H1 (cell line): ENCODE results near the gene FAM50B. TPM values are rescaled to one million over a fixed set of nuclear protein-coding genes. Genes with fewer than 3 reads are reported as not detected.
A peak's percentile ranks its signal among the peaks of the same experiment; 100 is the strongest.

Source experiments
- CTCF ChIA-PET: fragments of 300-600 bp; sonication (Branson Sonifier 250); formaldehyde crosslinking; loops from one replicate; lab custom pipeline; 2021; ENCODE audit not compliant: partially characterized antibody; lab: Charles Lee
- POLR2A ChIA-PET: fragments of 300-600 bp; sonication (Branson Sonifier 250); formaldehyde crosslinking; loops from one replicate; lab custom pipeline; 2021; ENCODE audit warnings: inconsistent platforms; ENCODE audit not compliant: partially characterized antibody; lab: Charles Lee
- DNase-seq, 2 experiments: peaks; one replicate each; pipeline versions ENCODE4 v3.0.0 to v3.0.0-alpha.2; 2010 to 2022; ENCODE audit warnings: low spot score in 2 of 2, low read depth in 1 of 2, mixed read lengths in 1 of 2
- FAIRE-seq: peaks from 2 replicates; lab custom pipeline; 2011; peaks lifted over from hg19 to GRCh38; lab: Jason Lieb, UNC
- H2AFZ ChIP-seq: 2 replicates; pipeline ENCODE4 v1.8.1; 2012; ENCODE audit warnings: low read length, inconsistent platforms
- H2AK5ac ChIP-seq: 2 replicates; pipeline ENCODE4 v1.6.1; 2013; ENCODE audit warnings: low read depth, low read length
- H2BK120ac ChIP-seq: replicated peaks from 2 replicates; pipeline ENCODE3; 2013; ENCODE audit warnings: low read depth, low read length, inconsistent platforms
- H2BK12ac ChIP-seq: 2 replicates; pipeline ENCODE4 v1.6.1; 2013; ENCODE audit warnings: low read depth, low read length
- H2BK15ac ChIP-seq: 2 replicates; pipeline ENCODE4 v1.6.1; 2013; ENCODE audit warnings: low read length
- H2BK20ac ChIP-seq: 2 replicates; pipeline ENCODE4 v1.6.1; 2013; ENCODE audit warnings: low read length
- H2BK5ac ChIP-seq: 2 replicates; pipeline ENCODE4 v1.6.1; 2013; ENCODE audit warnings: low read depth, low read length
- H3K14ac ChIP-seq: 2 replicates; pipeline ENCODE4 v1.6.1; 2013; ENCODE audit warnings: inconsistent platforms; ENCODE audit not compliant: insufficient read length
- H3K18ac ChIP-seq: 2 replicates; pipeline ENCODE4 v1.6.1; 2013; ENCODE audit warnings: low read length; ENCODE audit errors: extremely low read depth
- H3K23ac ChIP-seq: 2 replicates; pipeline ENCODE4 v1.6.1; 2013; ENCODE audit warnings: inconsistent platforms; ENCODE audit not compliant: insufficient read length
- H3K23me2 ChIP-seq: 2 replicates; pipeline ENCODE4 v1.6.1; 2013; ENCODE audit warnings: low read depth, low read length
- H3K27ac ChIP-seq: 2 replicates; pipeline ENCODE4 v1.6.1; 2011; ENCODE audit warnings: low read depth, low read length, inconsistent platforms
- H3K27me3 ChIP-seq, 4 experiments: replicated peaks in 1 of 4; 1 replicate in 1 of 4; 2 replicates in 3 of 4; pipeline versions ENCODE4 v1.6.1 to v1.8.1; 2011 to 2013; ENCODE audit warnings: low read length in 3 of 4, mild to moderate bottlenecking in 3 of 4, inconsistent platforms in 2 of 4, mixed read lengths in 2 of 4, moderate library complexity in 1 of 4; ENCODE audit not compliant: control insufficient read depth in 3 of 4, insufficient read depth in 3 of 4; ENCODE audit errors: extremely low read depth in 1 of 4
- H3K36me3 ChIP-seq, 4 experiments: 2 replicates each; pipeline versions ENCODE4 v1.6.1 to v1.8.1; 2011 to 2013; ENCODE audit warnings: mild to moderate bottlenecking in 4 of 4, low read length in 3 of 4, moderate library complexity in 2 of 4, control low read depth in 1 of 4, inconsistent platforms in 1 of 4; ENCODE audit not compliant: insufficient read depth in 4 of 4, control insufficient read depth in 2 of 4
- H3K4ac ChIP-seq: replicated peaks from 2 replicates; pipeline ENCODE3; 2013; ENCODE audit warnings: low read length, low read depth, mixed read lengths, inconsistent platforms; ENCODE audit not compliant: insufficient read length
- H3K4me1 ChIP-seq, 4 experiments: replicated peaks in 1 of 4; 1 replicate in 1 of 4; 2 replicates in 3 of 4; pipeline versions ENCODE4 v1.6.1 to v1.8.1; 2011 to 2013; ENCODE audit warnings: low read length in 3 of 4, inconsistent platforms in 2 of 4, mixed read lengths in 1 of 4; ENCODE audit not compliant: insufficient read depth in 4 of 4, control insufficient read depth in 3 of 4
- H3K4me2 ChIP-seq, 2 experiments: 2 replicates each; pipeline versions ENCODE4 v1.6.1 to v1.8.1; 2011 to 2013; ENCODE audit warnings: low read depth in 2 of 2, low read length in 2 of 2, control low read depth in 1 of 2, inconsistent platforms in 1 of 2, mild to moderate bottlenecking in 1 of 2; ENCODE audit not compliant: insufficient read depth in 1 of 2
- H3K4me3 ChIP-seq, 4 experiments: fragments of 200-600, 300-600 bp in 1 of 4; sonication (generic), shearing (Covaris generic), sonication (Bioruptor Twin) in 1 of 4; 2 replicates each; pipeline versions ENCODE4 v1.5.1 to v1.8.1; 2011 to 2016; ENCODE audit warnings: low read length in 4 of 4, low read depth in 3 of 4, control low read depth in 2 of 4, inconsistent platforms in 2 of 4, mild to moderate bottlenecking in 2 of 4, mixed read lengths in 1 of 4, moderate library complexity in 1 of 4; ENCODE audit not compliant: insufficient read depth in 2 of 4; ENCODE audit errors: extremely low read depth in 1 of 4
- H3K56ac ChIP-seq: replicated peaks from 2 replicates; pipeline ENCODE3; 2013; ENCODE audit warnings: low read depth, mild to moderate bottlenecking, mixed read lengths, low read length, inconsistent platforms; ENCODE audit not compliant: insufficient read length
- H3K79me1 ChIP-seq: 2 replicates; pipeline ENCODE4 v1.6.1; 2013; ENCODE audit warnings: low read depth, low read length, control low read depth
- H3K79me2 ChIP-seq, 2 experiments: 2 replicates each; pipeline versions ENCODE4 v1.6.1 to v1.8.1; 2012 to 2013; ENCODE audit warnings: low read length in 2 of 2, mild to moderate bottlenecking in 2 of 2, inconsistent platforms in 1 of 2; ENCODE audit not compliant: insufficient read depth in 2 of 2, control insufficient read depth in 1 of 2
- H3K9ac ChIP-seq, 4 experiments: replicated peaks in 1 of 4; 1 replicate in 1 of 4; 2 replicates in 3 of 4; pipeline versions ENCODE4 v1.6.1 to v1.8.1; 2011 to 2013; ENCODE audit warnings: low read depth in 3 of 4, low read length in 3 of 4, control low read depth in 2 of 4, mild to moderate bottlenecking in 2 of 4, moderate library complexity in 2 of 4, inconsistent platforms in 1 of 4; ENCODE audit errors: extremely low read depth in 1 of 4
- H3K9me3 ChIP-seq, 2 experiments: 2 replicates each; pipeline versions ENCODE4 v1.6.1 to v1.8.1; 2012 to 2013; ENCODE audit warnings: mild to moderate bottlenecking in 2 of 2, moderate library complexity in 2 of 2, control low read depth in 1 of 2, inconsistent platforms in 1 of 2, low read depth in 1 of 2, low read length in 1 of 2, mixed read lengths in 1 of 2; ENCODE audit not compliant: insufficient read depth in 2 of 2
- H4K20me1 ChIP-seq, 2 experiments: replicated peaks in 1 of 2; 2 replicates each; pipeline versions ENCODE3 to v1.8.1; 2011 to 2013; ENCODE audit warnings: inconsistent platforms in 2 of 2, low read length in 2 of 2, mild to moderate bottlenecking in 1 of 2; ENCODE audit not compliant: insufficient read depth in 2 of 2, control insufficient read depth in 1 of 2
- H4K5ac ChIP-seq: 2 replicates; pipeline ENCODE4 v1.6.1; 2013; ENCODE audit warnings: low read length, low read depth, mixed read lengths, inconsistent platforms; ENCODE audit not compliant: insufficient read length
- H4K8ac ChIP-seq: 2 replicates; pipeline ENCODE4 v1.8.0; 2013; ENCODE audit warnings: mild to moderate bottlenecking, moderate library complexity, low read length, inconsistent platforms; ENCODE audit not compliant: insufficient read depth; ENCODE audit errors: extremely low read depth
- H4K91ac ChIP-seq: replicated peaks from 2 replicates; pipeline ENCODE3; 2013; ENCODE audit warnings: low read length, mixed read lengths, inconsistent platforms; ENCODE audit not compliant: insufficient read length
- ATF3 ChIP-seq: IDR thresholded peaks from 2 replicates; pipeline ENCODE4 v1.6.1; 2011; ENCODE audit warnings: low read depth, mild to moderate bottlenecking, low read length; ENCODE audit not compliant: insufficient read depth
- CBX8 ChIP-seq: fragments of 300-800, 300-1000 bp; sonication (generic); IDR thresholded peaks from 2 replicates; pipeline ENCODE4 v1.7.1; 2016; ENCODE audit warnings: low read depth, low read length, borderline replicate concordance
- CREB1 ChIP-seq: IDR thresholded peaks from 2 replicates; pipeline ENCODE4 v1.6.1; 2012; ENCODE audit warnings: inconsistent platforms
- CTCF ChIP-seq, 3 experiments: IDR thresholded peaks; 1 replicate in 2 of 3; 2 replicates in 1 of 3; pipeline versions ENCODE4 v1.5.1 to v1.6.1; 2011; ENCODE audit warnings: low read length in 3 of 3, mild to moderate bottlenecking in 3 of 3, inconsistent platforms in 2 of 3, low read depth in 1 of 3, moderate library complexity in 1 of 3; ENCODE audit not compliant: insufficient read depth in 1 of 3; ENCODE audit errors: control extremely low read depth in 1 of 3
- POLR2A ChIP-seq, 2 experiments: IDR thresholded peaks; 1 replicate in 1 of 2; 2 replicates in 1 of 2; pipeline ENCODE4 v1.6.1; 2011; ENCODE audit warnings: low read depth in 2 of 2, low read length in 2 of 2, mild to moderate bottlenecking in 2 of 2; ENCODE audit errors: control extremely low read depth in 1 of 2
- RAD21 ChIP-seq, 2 experiments: IDR thresholded peaks in 1 of 2; conservative IDR thresholded peaks in 1 of 2; 2 replicates each; pipeline ENCODE4 v1.6.1; 2011; ENCODE audit warnings: low read depth in 2 of 2, low read length in 2 of 2, improper control_type of control experiment in 1 of 2, inconsistent platforms in 1 of 2, mild to moderate bottlenecking in 1 of 2, moderate library complexity in 1 of 2
- SP2 ChIP-seq: IDR thresholded peaks from 2 replicates; pipeline ENCODE4 v1.6.1; 2012; ENCODE audit warnings: mild to moderate bottlenecking, low read length, inconsistent platforms
- SP4 ChIP-seq: IDR thresholded peaks from 2 replicates; pipeline ENCODE4 v1.6.1; 2012; ENCODE audit warnings: low read length, inconsistent platforms
- TAF1 ChIP-seq: IDR thresholded peaks from 2 replicates; pipeline ENCODE4 v1.6.1; 2011; ENCODE audit warnings: mild to moderate bottlenecking, low read depth, low read length
- TAF7 ChIP-seq: optimal IDR thresholded peaks from 2 replicates; pipeline ENCODE3; 2011; ENCODE audit warnings: low read depth, mild to moderate bottlenecking, inconsistent platforms, low read length, moderate library complexity, borderline replicate concordance
- TEAD4 ChIP-seq: IDR thresholded peaks from 2 replicates; pipeline ENCODE4 v1.6.1; 2012; ENCODE audit warnings: low read depth, low read length, inconsistent platforms, mixed read lengths
- WGBS, 2 experiments: shearing (Covaris generic) in 1 of 2; methylation state at CpG; one replicate each; pipeline versions ENCODE4 v1.1.6 to v1.1.7; 2013 to 2015; ENCODE audit warnings: low lambda C conversion rate in 2 of 2, mixed read lengths in 2 of 2, inconsistent platforms in 1 of 2, low coverage in 1 of 2, missing lambda C conversion rate in 1 of 2; ENCODE audit not compliant: insufficient replicate concordance in 2 of 2, insufficient coverage in 1 of 2, insufficient read length in 1 of 2; ENCODE audit errors: extremely low coverage in 1 of 2, missing lambda C conversion rate in 1 of 2; 5-methylcytosine and 5-hydroxymethylcytosine counted together
- polyA plus RNA-seq, 7 experiments: library from polyadenylated mRNA; depleted of rRNA in 3 of 7; stranded (reverse) in 5 of 7; unstranded in 2 of 7; fragments of >200 nt in 5 of 7; fragments of 200-250 nt in 2 of 7; gene quantifications; 1 replicate in 5 of 7; 2 replicates in 1 of 7; 4 replicates in 1 of 7; pipeline versions ENCODE4 v1.2.1 to v1.2.3, GENCODE V29; 2011 to 2013; ENCODE audit warnings: missing spikeins in 2 of 7, mixed read lengths in 2 of 7
- total RNA-seq: library from RNA; stranded (reverse); fragmentation: NEBNext Ultra II Directional; extraction: Animal tissue kit (Norgen Biotek cat#: 25700); gene quantifications from 2 replicates; pipeline ENCODE4 v1.2.1, GENCODE V29; 2021

Gene FAM50B
- total and polyA plus RNA-seq, 2 of the 8 experiments (the other 6 are each of a cell fraction or from before 2014, with no cell fraction given), result 3.1 to 3.2 TPM

- no peaks in the 10 kb centered on the region for H4K20me1 ChIP-seq
- H3K27ac ChIP-seq, result no peak overlapping the region
- no peak overlapping the region for H3K4me3 ChIP-seq
- no peak overlapping the region for H4K5ac ChIP-seq
- 0 out of 2 replicates have a peak overlapping the region, but pooled peaks have one; percentile 45 for H2BK12ac ChIP-seq
- H3K79me2 ChIP-seq, result no peaks in the 10 kb centered on the region
- POLR2A ChIA-PET, result interaction anchor here (0.8 kb wide), 1 partner anchor 10 kb away, joined by 3 read pairs; no protein-coding TSS in a partner anchor
- H2AK5ac ChIP-seq, result no peak overlapping the region
- H4K8ac ChIP-seq, result no peak overlapping the region
- no peak for DNase-seq
- no peak overlapping the region for H3K9ac ChIP-seq
- CTCF ChIA-PET, result interaction anchor here (0.8 to 2.0 kb wide), 5 partner anchors 11 to 164 kb away, joined by 3 to 5 read pairs (median 3); partner anchors contain the start of gene FAM50B
- no peak overlapping the region for H2BK5ac ChIP-seq
- H3K4me2 ChIP-seq, result no peak overlapping the region
- H3K36me3 ChIP-seq, result no peaks in the 10 kb centered on the region
- no peak overlapping the region for H4K91ac ChIP-seq
- no peak overlapping the region for H2BK20ac ChIP-seq
- H3K18ac ChIP-seq, result no peak overlapping the region
- 0 out of 7 replicates have a peak, but pooled peaks cover 0 to 2% (median 0%) of the 10 kb centered on the region in 4 experiments for H3K27me3 ChIP-seq
- no peak overlapping the region for H3K23ac ChIP-seq
- H3K4me1 ChIP-seq, result peaks cover 0 to 5% (median 3%) of the 10 kb centered on the region in 4 experiments; a peak in 3 of 7 replicates
- WGBS, 2 experiments, result 91% methylated on average over 15 of the region's 15 CpGs; no CpG with 5 or more reads in 1 of the 2 experiments
- no peaks in the 10 kb centered on the region for H3K9me3 ChIP-seq
- no peak overlapping the region for H3K14ac ChIP-seq
- no peak overlapping the region for H2BK120ac ChIP-seq
- no peaks in the 10 kb centered on the region for H3K79me1 ChIP-seq
- no peaks in the 10 kb centered on the region for H3K23me2 ChIP-seq
- FAIRE-seq, result no peak
- H3K56ac ChIP-seq, result no peak overlapping the region
- H3K4ac ChIP-seq, result no peak overlapping the region
- H2BK15ac ChIP-seq, result no peak overlapping the region
- no peak overlapping the region for H2AFZ ChIP-seq
- TF ChIP-seq TAF1 (no peak), POLR2A (IDR thresholded peaks at IDR 0.05; ENCODE audit: control extremely low read depth in 1 of 2, low read depth in 2 of 2, low read length in 2 of 2) (no peak), RAD21 (IDR thresholded peaks at IDR 0.05 in 1 of 2, conservative IDR thresholded peaks at IDR 0.05 in 1 of 2; ENCODE audit: low read depth in 2 of 2, low read length in 2 of 2) (no peak), CREB1 (no peak), SP2 (no peak), CTCF (IDR thresholded peaks at IDR 0.05; ENCODE audit: control extremely low read depth in 1 of 3, insufficient read depth in 1 of 3, low read depth in 1 of 3, low read length in 3 of 3) (no peak), CBX8 (no peak), ATF3 (no peak), TAF7 (no peak), SP4 (no peak), TEAD4 (no peak)
Observed at GRCh38 chr6:3813918-3814317, 35.3 kb upstream of the FAM50B start.
